Measurements from ENCODE around the gene KMT2B. TPM values are rescaled to one million over a fixed set of nuclear protein-coding genes. Genes with fewer than 3 reads are reported as not detected.
A peak's percentile ranks its signal among the peaks of the same experiment; 100 is the strongest.

The KMT2B gene
- total RNA-seq, 1 donor from 2014 or later, result 36.6 TPM

DNA sequence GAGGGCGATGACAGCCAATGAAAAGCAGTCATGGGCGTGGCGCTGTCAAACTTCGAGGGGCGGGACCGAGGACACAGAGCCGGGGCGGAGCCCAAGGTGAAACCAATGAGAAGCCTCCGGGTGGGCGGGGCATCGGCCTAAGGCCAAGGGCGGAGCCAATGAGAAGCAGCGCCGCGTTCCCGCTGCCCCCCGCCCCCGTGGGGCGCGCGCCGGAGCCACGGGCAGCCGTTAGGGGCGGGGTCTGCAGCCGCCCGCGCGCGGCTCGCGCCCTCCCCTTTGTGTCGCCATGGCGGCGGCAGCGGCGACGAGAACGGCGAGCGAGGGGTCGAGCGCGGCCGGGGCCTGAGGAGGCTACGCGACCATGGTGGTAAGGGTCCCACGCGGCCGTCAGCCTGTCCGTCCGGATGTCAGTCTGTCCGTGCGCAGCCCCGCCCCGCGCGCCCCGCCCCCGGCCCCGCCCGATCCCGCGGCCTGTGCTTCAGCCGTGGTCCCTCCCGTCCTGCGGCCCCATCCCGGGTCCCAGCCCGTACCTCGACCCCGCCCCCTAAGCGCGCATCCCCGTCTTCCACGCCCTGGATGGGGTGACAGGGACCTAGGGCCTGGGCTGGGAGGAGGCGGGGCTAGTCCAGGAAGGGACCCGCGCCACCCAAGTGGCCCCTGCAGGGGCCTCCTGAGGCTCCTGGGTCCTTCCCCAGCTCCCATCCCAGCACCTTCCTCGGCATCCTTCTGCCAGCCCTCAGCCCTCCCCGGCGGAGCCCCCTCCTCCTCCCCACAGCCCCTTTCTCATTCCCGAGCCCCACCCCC, 57.7 kb downstream of the KMT2B start, which contains the start of gene ARHGAP33:
Gene ARHGAP33, plus strand, starts transcription at position 267 of the 804 bp plus-strand sequence. Its CDS starts 95 bp downstream, at position 362.
- no peak for TF ChIP-seq CTCF (IDR thresholded peaks at IDR 0.05)
- H3K27ac ChIP-seq, result peak within 1 kb of the TSS; percentile 42

GRCh38 chr19:35776102-35776788, 58.4 kb downstream of the KMT2B start:
- H3K27ac ChIP-seq, result no peak overlapping the region
- no peak for ATAC-seq

More for the DNA sequence above, 57.7 kb downstream of the KMT2B start, which contains the start of gene ARHGAP33:
- intact Hi-C loops (cut with DNase I), result no loop called here
- peaks cover 4% of the 10 kb centered on the region for H3K4me1 ChIP-seq
- no peaks in the 10 kb centered on the region for H3K36me3 ChIP-seq
- H3K27me3 ChIP-seq, result no peaks in the 10 kb centered on the region
- peak within 1 kb of the TSS; percentile 80 for H3K4me3 ChIP-seq
- DNase-seq (peak; percentile 100), ATAC-seq (peak; percentile 99)
- H3K9me3 ChIP-seq, result no peaks in the 10 kb centered on the region

DNA sequence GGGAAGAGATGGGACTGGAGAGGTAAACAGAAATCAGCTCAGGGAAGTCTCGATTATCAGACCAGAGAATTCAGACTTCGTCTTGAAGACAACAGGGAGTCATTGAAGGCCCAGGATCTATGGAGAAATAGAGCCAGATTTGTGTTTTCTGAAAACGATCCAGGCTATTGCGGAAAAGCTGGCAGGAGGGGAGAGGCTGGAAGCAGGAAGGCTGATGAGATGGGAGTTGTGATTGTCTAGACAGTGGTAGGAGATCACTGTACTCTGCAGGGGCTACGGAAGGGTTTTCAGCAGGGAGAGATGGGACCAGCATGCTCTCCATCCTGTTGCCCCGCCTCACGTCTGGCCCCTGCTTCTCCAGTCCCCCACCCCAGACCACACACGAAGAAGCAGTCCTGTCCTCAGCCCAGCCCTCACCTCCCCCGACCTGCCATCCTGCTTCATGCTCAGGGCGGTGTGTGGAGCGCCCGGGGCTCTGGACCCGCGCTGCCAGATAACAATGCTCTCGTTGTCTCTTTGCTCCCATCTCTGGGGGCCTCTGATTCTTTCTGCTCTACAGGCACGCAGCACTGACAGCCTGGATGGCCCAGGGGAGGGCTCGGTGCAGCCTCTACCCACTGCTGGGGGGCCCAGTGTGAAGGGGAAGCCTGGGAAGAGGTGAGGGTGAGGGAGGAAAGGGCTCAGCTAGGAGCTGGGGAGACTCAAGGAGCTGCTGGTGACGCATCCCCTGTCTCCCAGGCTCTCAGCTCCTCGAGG, 59.5 kb downstream of the KMT2B start:
- no peak for DNase-seq
- H3K36me3 ChIP-seq, result no peaks in the 10 kb centered on the region

More at GRCh38 chr19:35776102-35776788, 58.4 kb downstream of the KMT2B start:
- no peak for DNase-seq
- Histone ChIP-seq H3K4me3 (peak overlapping the region; percentile 80), H3K27me3 (no peaks in the 10 kb centered on the region), H3K9me3 (no peaks in the 10 kb centered on the region), H3K4me1 (peaks cover 4% of the 10 kb centered on the region), H3K36me3 (no peaks in the 10 kb centered on the region)
- TF ChIP-seq CTCF (IDR thresholded peaks at IDR 0.05), result no peak
- intact Hi-C loops (cut with DNase I), result no loop called here

GRCh38 chr19:35777961-35778360, 60.2 kb downstream of the KMT2B start:
- Histone ChIP-seq H3K27me3 (no peaks in the 10 kb centered on the region), H3K36me3 (no peaks in the 10 kb centered on the region), H3K4me1 (peaks cover 4% of the 10 kb centered on the region), H3K9me3 (no peaks in the 10 kb centered on the region), H3K4me3 (no peak overlapping the region), H3K27ac (no peak overlapping the region)
- DNase-seq (no peak), ATAC-seq (no peak)
- TF ChIP-seq CTCF (IDR thresholded peaks at IDR 0.05), result no peak
- intact Hi-C loops (cut with DNase I), result no loop called here

More for the DNA sequence above, 59.5 kb downstream of the KMT2B start:
- Histone ChIP-seq H3K9me3 (no peaks in the 10 kb centered on the region), H3K27ac (no peak overlapping the region), H3K27me3 (no peaks in the 10 kb centered on the region), H3K4me3 (no peak overlapping the region), H3K4me1 (peaks cover 4% of the 10 kb centered on the region)
- ATAC-seq, result no peak
- intact Hi-C loops (cut with DNase I), result no loop called here
- no peak for TF ChIP-seq CTCF (IDR thresholded peaks at IDR 0.05)

DNA sequence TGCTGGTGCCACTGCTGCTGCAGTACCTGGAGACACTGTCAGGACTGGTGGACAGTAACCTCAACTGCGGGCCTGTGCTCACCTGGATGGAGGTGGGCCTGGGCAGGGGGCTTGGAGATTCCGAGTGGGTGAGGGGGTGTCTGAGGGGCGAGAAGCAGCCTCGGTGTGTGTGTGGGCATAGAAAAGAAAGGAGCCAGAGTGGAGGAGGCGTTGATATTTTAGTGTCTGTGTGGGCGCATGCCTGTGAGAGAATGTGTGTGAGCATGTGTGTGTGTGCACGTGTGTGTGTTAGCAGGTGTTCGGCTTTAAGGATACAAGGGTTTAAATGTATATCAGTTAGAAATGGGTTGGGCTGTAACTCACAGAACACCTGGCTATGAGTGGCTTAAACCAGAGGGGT, 61.2 kb downstream of the KMT2B start:
- ATAC-seq, result no peak

More for the DNA sequence above, 61.2 kb downstream of the KMT2B start:
- H3K36me3 ChIP-seq, result no peaks in the 10 kb centered on the region
- H3K27me3 ChIP-seq, result no peaks in the 10 kb centered on the region
- H3K27ac ChIP-seq, result no peak overlapping the region
- DNase-seq, result no peak
- no peak overlapping the region for H3K4me3 ChIP-seq
- no peak for TF ChIP-seq CTCF (IDR thresholded peaks at IDR 0.05)
- H3K9me3 ChIP-seq, result no peaks in the 10 kb centered on the region
- peaks cover 4% of the 10 kb centered on the region for H3K4me1 ChIP-seq
- intact Hi-C loops (cut with DNase I), result no loop called here

Measured in upper lobe of right lung (tissue), 1 donor.